NCI-H510A (cell line): ENCODE results near the gene NID2.

Experiments
- DNase-seq: peaks from one replicate; lab custom pipeline; 2025; lab: John Stamatoyannopoulos, UW

NID2 gene

GRCh38 chr14:52052288-52052943, 16.4 kb downstream of the NID2 start:
- DNase-seq, result no peak

- no peak for DNase-seq
Observed at GRCh38 chr14:52051871-52052270, 17.0 kb downstream of the NID2 start.

DNA sequence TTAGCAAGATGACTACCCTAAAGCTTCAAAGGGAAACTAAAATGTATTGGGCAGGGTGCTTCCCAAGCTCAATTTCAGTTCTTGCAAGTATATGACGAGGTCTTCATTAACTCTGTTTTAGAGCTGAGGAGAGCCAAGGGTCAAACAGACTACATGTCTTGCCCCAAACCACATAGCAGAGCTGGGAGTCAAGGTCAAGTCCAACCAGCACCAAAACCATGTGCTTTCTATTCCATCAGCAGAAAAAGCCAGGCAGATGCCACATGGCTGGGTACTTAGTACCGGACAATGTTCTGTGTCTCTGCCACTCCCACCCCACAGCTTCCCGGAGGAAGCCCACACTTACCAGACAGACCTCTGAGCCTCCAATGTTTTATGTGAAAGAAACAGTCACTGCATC, 17.6 kb downstream of the NID2 start:
- DNase-seq, result no peak

GRCh38 chr14:52049721-52050588, 18.9 kb downstream of the NID2 start:
- no peak for DNase-seq

GRCh38 chr14:52049271-52049670, 19.6 kb downstream of the NID2 start:
- no peak for DNase-seq

DNA sequence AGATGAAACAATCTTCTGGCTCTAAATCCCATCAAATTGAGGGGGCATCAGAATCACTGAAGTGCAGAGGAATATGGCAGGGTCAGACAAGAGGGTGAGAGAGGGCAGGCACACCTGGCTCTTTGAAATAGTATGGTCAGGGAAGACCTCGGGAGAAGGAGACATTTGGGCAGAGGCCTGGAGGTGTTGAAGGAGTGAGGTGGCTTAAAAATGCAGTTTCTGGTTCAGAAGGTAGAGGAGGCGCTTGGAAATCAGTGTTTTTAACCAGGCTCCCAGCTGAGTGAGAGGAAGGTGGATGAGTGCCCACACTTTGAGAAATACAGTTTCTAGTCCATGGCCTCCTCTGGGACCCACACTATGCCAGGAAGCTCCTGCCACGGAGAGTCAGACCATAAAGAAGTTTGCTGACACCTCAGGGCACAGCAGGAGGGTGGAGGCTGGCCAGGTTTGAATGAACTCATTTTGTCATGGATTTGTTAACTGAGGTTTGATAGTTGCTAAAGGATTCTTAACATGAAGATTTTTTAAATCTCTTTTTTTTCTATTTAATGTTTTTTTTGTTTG, 20.1 kb downstream of the NID2 start:
- DNase-seq, result no peak

GRCh38 chr14:52048116-52048515, 20.7 kb downstream of the NID2 start:
- DNase-seq, result no peak

- DNase-seq, result no peak
Observed at GRCh38 chr14:52046376-52046917, 22.4 kb downstream of the NID2 start.

GRCh38 chr14:52044791-52045522, 23.9 kb downstream of the NID2 start:
- no peak for DNase-seq

DNA sequence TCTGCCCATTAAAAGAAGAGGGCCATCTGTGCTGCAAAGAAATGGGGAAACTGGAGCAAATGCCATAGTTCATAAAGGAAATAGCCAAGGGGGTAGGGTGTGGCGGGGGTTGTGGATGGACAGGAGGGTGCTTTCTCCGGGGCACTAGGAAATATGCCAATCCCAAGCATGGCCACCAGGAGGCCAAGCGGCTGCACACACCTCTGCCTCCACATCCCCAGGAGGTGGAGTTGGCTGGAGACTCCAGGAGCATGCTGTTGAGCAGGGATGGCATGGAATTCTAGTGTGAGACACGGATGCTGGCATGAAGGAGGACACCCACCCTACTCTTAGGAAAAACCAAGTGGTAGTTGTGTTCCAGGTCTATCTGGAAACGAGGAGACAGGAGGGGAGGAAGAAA, 25.2 kb downstream of the NID2 start:
- DNase-seq, result no peak

GRCh38 chr14:52042371-52043289, 26.2 kb downstream of the NID2 start:
- DNase-seq, result no peak

DNA sequence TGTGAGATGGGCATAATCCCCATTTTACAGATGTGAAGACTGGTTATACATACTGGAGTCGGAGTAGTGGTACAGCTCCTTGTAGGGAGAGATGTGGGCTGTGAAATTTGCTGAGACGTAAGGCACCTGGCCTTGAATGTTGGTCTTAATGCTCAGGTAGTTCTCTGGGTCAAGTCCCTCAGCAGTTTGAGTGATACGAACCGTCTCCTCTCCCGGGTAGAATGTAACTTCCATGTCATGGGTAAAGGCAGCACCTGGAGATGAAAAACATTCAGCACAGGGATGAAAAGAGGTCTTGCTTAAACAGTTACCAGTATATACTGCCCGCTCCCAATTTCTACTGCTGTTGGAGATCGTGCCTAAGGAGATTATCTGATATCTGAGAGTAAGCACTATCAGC, 28.3 kb downstream of the NID2 start:
- DNase-seq, result no peak

DNA sequence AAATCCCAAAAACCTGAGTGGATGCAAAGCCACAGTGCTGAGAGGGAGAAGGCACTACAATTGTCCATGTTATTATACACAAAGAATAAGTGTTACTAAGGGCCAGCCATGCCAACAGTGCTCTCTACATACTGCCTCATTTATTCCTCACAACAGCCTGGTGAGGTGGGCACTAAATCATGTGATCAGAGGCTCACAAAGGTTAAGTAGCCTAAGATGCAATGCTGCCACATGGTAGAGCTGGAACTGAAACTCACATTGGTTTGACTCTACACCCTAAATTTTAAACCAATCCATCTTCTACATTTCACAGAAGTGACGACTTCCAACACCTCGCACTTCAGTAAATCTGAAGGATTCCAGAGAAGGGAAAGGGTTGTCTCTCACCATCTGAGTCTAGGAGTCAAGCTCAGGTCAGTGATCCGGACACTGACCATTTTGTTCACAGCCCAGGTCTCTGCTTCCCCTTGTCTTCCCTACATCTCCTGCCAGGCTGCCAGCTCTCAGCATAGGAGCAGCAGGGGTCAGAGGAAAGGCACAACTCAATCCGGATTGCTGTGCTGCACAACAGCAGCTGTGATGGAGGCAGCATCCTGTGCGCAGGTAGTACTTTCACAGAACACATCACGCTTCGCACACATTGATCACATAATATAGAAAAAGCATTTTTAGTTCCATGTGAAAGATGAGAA, 29.6 kb downstream of the NID2 start:
- no peak for DNase-seq

GRCh38 chr14:52033101-52033642, 35.7 kb downstream of the NID2 start:
- no peak for DNase-seq

DNA sequence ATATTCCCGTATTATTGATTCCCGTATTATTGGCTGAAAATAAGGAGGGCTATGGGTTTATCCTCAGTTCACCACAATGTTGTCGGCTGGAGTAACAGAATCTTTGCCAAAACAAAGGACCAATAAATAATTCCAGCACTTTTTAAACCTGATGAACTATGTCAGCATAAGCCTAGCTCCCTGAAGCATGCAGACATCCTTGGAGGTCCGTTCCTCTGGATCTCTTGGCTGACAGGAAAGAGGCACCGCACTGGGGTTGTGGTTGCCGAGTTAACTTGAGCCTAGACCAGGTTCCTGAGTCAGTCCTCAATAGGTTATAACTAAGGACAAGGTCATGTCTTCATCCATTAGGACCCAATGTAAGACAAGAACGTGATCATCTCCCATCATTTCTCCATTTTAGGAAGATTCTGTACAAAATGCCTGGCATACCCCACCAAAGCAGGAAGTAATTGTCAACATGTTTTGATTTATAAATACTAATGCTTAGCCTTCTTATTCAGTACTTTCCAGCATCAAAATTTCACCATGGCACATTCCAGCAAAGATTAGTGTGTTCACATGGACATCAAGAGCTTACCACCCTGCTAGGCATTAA, 36.6 kb downstream of the NID2 start:
- no peak for DNase-seq

GRCh38 chr14:52031781-52032180, 37.1 kb downstream of the NID2 start:
- DNase-seq, result no peak

GRCh38 chr14:52029881-52030280, 39.0 kb downstream of the NID2 start:
- no peak for DNase-seq

GRCh38 chr14:52026901-52027300, 42.0 kb downstream of the NID2 start:
- no peak for DNase-seq

GRCh38 chr14:52026017-52026660, 42.7 kb downstream of the NID2 start:
- no peak for DNase-seq
